GM12875 (cell line): ENCODE results near the gene TMEM219.

ENCODE experiments used
- H3K4me3 ChIP-seq: one replicate; pipeline ENCODE4 v1.5.1; 2011; ENCODE audit warnings: low read depth, low read length, control low read depth
- CTCF ChIP-seq: IDR thresholded peaks from 2 replicates; pipeline ENCODE4 v1.5.1; 2011; ENCODE audit warnings: low read depth, mild to moderate bottlenecking, control low read depth, inconsistent platforms, low read length, moderate library complexity, borderline replicate concordance; ENCODE audit not compliant: insufficient read depth

Gene TMEM219

GRCh38 chr16:29987371-29988085, 25.6 kb downstream of the TMEM219 start:
- H3K4me3 ChIP-seq, result no peak overlapping the region
- TF ChIP-seq CTCF, result no peak

- TF ChIP-seq CTCF, result no peak
- no peak overlapping the region for H3K4me3 ChIP-seq
Measured at GRCh38 chr16:29988346-29989075, 26.6 kb downstream of the TMEM219 start.

- no peak overlapping the region for H3K4me3 ChIP-seq
- no peak for TF ChIP-seq CTCF
Measured at GRCh38 chr16:29989111-29989858, 27.4 kb downstream of the TMEM219 start.

GRCh38 chr16:29990034-29990433, 28.2 kb downstream of the TMEM219 start:
- TF ChIP-seq CTCF, result no peak
- no peak overlapping the region for H3K4me3 ChIP-seq

GRCh38 chr16:29990883-29991570, 29.1 kb downstream of the TMEM219 start:
- TF ChIP-seq CTCF, result no peak
- H3K4me3 ChIP-seq, result no peak overlapping the region

GRCh38 chr16:29991571-29991904, 29.7 kb downstream of the TMEM219 start:
- H3K4me3 ChIP-seq, result no peak overlapping the region
- no peak for TF ChIP-seq CTCF
